Thoracic aorta (tissue), 2 donors: ENCODE results near the gene HOXB13. TPM values are rescaled to one million over a fixed set of nuclear protein-coding genes. Genes with fewer than 3 reads are reported as not detected.

ENCODE experiments used
- ATAC-seq: fragments of 150-250 bp; one replicate; pipeline ENCODE4 v1.8.0; 2017; ENCODE audit warnings: low read depth; ENCODE audit not compliant: insufficient number of reproducible peaks, low FRiP score
- DNase-seq: peaks from one replicate; pipeline ENCODE4 v3.0.0-alpha.2; 2020; ENCODE audit warnings: low spot score
- H3K27ac ChIP-seq, 2 donors: fragments of 200-600 bp; sonication (generic); 1 replicate in 1 of 2; 2 replicates in 1 of 2; pipeline ENCODE4 v1.5.1; 2016; ENCODE audit warnings: mild to moderate bottlenecking in 2 of 2, moderate library complexity in 2 of 2
- H3K27me3 ChIP-seq: fragments of 200-600 bp; sonication (generic); replicated peaks from 2 replicates; pipeline ENCODE4 v1.6.0; 2016; ENCODE audit warnings: mild to moderate bottlenecking; ENCODE audit not compliant: insufficient read depth
- H3K36me3 ChIP-seq: fragments of 200-600 bp; sonication (generic); one replicate; pipeline ENCODE4 v1.5.1; 2016
- H3K4me1 ChIP-seq, 2 donors: fragments of 200-600 bp; sonication (generic); 1 replicate in 1 of 2; 2 replicates in 1 of 2; pipeline versions ENCODE4 v1.5.1 to v1.6.0; 2016; ENCODE audit warnings: low read depth in 2 of 2, mild to moderate bottlenecking in 1 of 2; ENCODE audit not compliant: control insufficient read depth in 1 of 2
- H3K4me3 ChIP-seq: fragments of 200-600 bp; sonication (generic); 2 replicates; pipeline ENCODE4 v1.5.1; 2016; ENCODE audit warnings: mild to moderate bottlenecking
- H3K9me3 ChIP-seq: fragments of 200-600 bp; sonication (generic); 2 replicates; pipeline ENCODE4 v1.5.1; 2016
- total RNA-seq, 2 donors: library from RNA; depleted of rRNA; stranded (reverse); fragments of >200 nt; gene quantifications; one replicate each; pipeline versions ENCODE4 v1.1.0 to v1.2.3, GENCODE V29; 2016
- TF ChIP-seq, protein P1 (sequence below): fragments of 200-600 bp; sonication (generic); IDR thresholded peaks from one replicate; pipeline ENCODE4 v1.5.1; 2019; ENCODE audit warnings: antibody characterized with exemption

The HOXB13 gene
- total RNA-seq, 2 donors from 2014 or later = not detected

DNA sequence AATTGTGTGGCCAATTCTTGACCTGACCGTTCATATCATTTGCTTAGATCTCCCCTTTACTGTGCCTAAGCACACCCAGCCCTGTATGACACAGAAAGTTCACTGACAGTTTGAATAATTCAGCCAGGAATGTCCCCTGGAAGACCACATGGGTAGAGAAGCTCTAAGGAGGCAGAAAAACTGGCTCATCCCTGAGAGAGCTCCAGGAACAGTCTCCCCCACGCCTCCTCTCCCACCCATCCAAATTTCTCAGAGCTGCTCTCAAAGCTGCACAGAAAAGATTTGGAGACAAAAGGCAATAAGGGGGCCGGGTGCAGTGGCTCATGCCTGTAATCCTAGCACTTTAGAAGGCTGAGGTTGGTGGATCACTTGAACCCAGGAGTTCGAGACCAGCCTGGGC, 17.4 kb downstream of the HOXB13 start:
- ATAC-seq = no peak
- Histone ChIP-seq H3K36me3 (no peaks in the 10 kb centered on the region), H3K4me3 (no peak overlapping the region), H3K27me3 (no peaks in the 10 kb centered on the region), H3K9me3 (no peaks in the 10 kb centered on the region), H3K4me1 (no peaks in the 10 kb centered on the region), H3K27ac (no peak overlapping the region)
- TF ChIP-seq, protein P1, sequence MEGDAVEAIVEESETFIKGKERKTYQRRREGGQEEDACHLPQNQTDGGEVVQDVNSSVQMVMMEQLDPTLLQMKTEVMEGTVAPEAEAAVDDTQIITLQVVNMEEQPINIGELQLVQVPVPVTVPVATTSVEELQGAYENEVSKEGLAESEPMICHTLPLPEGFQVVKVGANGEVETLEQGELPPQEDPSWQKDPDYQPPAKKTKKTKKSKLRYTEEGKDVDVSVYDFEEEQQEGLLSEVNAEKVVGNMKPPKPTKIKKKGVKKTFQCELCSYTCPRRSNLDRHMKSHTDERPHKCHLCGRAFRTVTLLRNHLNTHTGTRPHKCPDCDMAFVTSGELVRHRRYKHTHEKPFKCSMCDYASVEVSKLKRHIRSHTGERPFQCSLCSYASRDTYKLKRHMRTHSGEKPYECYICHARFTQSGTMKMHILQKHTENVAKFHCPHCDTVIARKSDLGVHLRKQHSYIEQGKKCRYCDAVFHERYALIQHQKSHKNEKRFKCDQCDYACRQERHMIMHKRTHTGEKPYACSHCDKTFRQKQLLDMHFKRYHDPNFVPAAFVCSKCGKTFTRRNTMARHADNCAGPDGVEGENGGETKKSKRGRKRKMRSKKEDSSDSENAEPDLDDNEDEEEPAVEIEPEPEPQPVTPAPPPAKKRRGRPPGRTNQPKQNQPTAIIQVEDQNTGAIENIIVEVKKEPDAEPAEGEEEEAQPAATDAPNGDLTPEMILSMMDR = no peak
- DNase-seq = no peak

DNA sequence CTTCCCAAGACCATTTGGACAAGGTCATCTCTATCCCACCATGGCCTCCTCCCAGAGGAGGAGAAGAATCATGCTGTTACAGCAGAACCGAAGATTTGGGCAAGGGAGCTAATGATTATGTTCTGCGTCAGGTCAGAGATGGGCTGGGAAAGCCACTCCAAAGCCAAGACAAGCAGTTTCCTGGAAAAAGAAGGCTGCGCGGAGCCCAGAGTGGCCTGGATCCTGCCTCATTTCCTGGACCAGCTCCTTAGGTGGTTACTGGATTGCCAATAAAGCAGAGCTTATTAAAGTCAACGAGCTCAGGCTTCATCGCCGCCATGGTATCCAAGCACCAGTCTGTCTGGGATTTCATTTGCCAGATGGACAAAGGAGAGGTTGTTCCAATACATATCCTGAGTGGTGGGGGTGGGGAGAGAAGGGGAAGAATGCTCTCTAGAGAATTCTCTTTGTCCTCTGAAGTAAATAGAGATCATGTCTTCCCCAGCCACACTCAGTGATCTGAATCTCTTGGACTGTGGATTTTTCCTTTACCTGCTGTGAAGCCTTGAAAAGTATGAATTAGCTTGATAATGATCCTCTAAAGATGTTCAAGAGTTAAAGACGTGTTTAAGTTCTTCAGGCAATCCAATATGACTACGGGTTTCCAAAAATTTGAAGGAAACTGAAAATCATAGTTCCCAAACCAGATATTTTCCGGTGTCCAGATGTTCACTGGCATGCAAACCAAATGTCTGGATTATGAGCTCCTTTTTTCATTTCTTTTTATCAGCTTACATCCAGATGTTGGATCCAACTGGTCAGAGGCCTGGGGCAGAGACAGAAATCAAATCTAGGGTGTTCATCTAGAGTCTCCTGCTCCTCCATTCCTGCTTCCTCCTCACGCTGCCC, 23.9 kb downstream of the HOXB13 start:
- no peak overlapping the region for H3K27ac ChIP-seq
- no peaks in the 10 kb centered on the region for H3K4me1 ChIP-seq
- H3K27me3 ChIP-seq = no peaks in the 10 kb centered on the region
- TF ChIP-seq, protein P1 = no peak
- DNase-seq (no peak), ATAC-seq (no peak)
- no peaks in the 10 kb centered on the region for H3K9me3 ChIP-seq
- no peaks in the 10 kb centered on the region for H3K36me3 ChIP-seq
- H3K4me3 ChIP-seq = no peak overlapping the region

DNA sequence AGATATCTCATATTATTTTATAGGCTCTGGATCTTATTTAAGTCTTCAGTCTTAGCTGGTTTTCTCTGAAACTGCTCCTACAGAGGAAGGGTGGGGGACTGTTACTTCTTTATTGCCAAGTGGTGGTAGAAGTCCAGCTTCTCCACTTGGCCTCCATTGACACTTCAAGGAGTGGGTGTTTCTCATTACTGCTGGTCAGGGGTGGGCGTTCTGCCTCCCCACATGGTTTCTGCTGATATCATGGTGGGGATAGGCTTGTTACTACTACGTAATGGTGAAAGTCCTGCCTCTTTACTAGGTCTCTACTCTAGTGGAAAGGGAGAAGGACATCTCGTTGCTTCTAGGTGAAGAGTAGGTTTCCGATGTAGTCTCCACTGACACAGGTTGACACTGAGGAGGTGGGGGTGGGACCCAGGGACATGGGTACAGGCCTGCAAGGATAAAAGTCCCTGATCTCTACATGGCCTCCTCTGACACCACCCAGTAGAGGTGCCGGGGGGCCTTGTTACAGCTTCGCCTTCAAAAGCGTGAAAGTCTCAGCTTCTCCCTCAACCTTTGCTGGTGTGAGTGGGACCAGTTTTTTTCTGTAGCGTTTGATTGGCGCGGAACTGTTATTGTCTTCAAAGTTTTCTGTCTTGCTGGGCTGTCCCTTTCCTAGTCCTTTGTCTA, 26.6 kb downstream of the HOXB13 start:
- H3K27me3 ChIP-seq = no peaks in the 10 kb centered on the region
- H3K4me3 ChIP-seq = no peak overlapping the region
- H3K9me3 ChIP-seq = no peaks in the 10 kb centered on the region
- H3K4me1 ChIP-seq = no peaks in the 10 kb centered on the region
- DNase-seq = no peak
- ATAC-seq = no peak
- H3K27ac ChIP-seq = no peak overlapping the region
- TF ChIP-seq, protein P1 = no peak
- no peaks in the 10 kb centered on the region for H3K36me3 ChIP-seq

DNA sequence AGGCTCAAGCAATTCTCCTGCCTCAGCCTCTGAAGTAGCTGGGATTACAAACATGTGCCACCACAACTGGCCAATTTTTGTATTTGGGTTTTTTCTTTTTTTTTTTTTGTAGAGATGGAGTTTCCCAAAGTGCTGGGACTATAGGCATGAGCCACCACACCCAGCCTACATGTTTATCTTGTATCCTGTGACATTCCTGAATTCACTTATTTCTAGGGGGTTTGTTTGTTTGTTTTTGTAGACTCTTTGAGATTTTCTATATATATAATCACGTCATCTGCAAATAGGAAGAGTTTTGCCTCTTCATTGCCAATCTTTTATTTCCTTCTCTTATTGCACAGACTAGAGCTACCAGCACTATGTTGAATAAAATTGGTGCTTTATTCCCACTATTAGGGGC, 35.4 kb downstream of the HOXB13 start:
- DNase-seq (no peak), ATAC-seq (no peak)
- Histone ChIP-seq H3K36me3 (no peaks in the 10 kb centered on the region), H3K27ac (no peak overlapping the region), H3K4me3 (no peak overlapping the region), H3K27me3 (no peaks in the 10 kb centered on the region), H3K9me3 (no peaks in the 10 kb centered on the region), H3K4me1 (no peaks in the 10 kb centered on the region)
- TF ChIP-seq, protein P1 = no peak

DNA sequence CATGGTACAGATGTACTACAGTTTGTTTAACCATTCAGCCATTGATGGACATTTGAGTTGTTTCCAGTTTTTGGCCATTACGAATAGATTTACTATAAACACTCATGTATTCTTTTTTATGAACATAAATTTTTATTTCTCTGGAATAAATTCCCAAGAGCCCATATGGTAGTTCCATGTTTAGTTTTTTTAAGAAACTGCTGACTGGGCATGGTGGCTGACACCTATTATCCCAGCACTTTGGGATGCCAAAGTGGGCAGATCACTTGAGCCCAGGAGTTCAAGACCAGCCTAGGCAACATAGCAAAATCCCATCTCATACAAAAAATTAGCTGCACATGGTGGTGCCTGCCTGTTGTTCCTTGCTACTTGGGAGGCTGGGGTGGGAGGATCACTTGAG, 36.5 kb downstream of the HOXB13 start:
- ATAC-seq (no peak), DNase-seq (no peak)
- TF ChIP-seq, protein P1 = no peak
- H3K27ac ChIP-seq = no peak overlapping the region
- H3K9me3 ChIP-seq = no peaks in the 10 kb centered on the region
- H3K36me3 ChIP-seq = no peaks in the 10 kb centered on the region
- no peaks in the 10 kb centered on the region for H3K4me1 ChIP-seq
- no peak overlapping the region for H3K4me3 ChIP-seq
- H3K27me3 ChIP-seq = no peaks in the 10 kb centered on the region
